ENCODE results near the gene TMPRSS4. TPM values are rescaled to one million over a fixed set of nuclear protein-coding genes. Genes with fewer than 3 reads are reported as not detected.
A peak's percentile ranks its signal among the peaks of the same experiment; 100 is the strongest.

TMPRSS4 gene
- total RNA-seq, 1 experiment from 2014 or later = not detected

GRCh38 chr11:118128721-118129470, 52.0 kb downstream of the TMPRSS4 start:
- H3K4me1 Mint-ChIP-seq (ENCODE audit: insufficient read depth, unreplicated experiment) = no peaks in the 10 kb centered on the region
- no peak for DNase-seq (ENCODE audit: unreplicated experiment)

GRCh38 chr11:118129471-118130172, 52.7 kb downstream of the TMPRSS4 start:
- CTCF ChIA-PET = no interaction called here
- H3K9me3 Mint-ChIP-seq (ENCODE audit: unreplicated experiment) = no peaks in the 10 kb centered on the region
- H3K36me3 Mint-ChIP-seq (ENCODE audit: insufficient read depth, unreplicated experiment) = no peaks in the 10 kb centered on the region
- H3K4me1 Mint-ChIP-seq (ENCODE audit: insufficient read depth, unreplicated experiment) = no peaks in the 10 kb centered on the region
- DNase-seq (ENCODE audit: unreplicated experiment) = peak; percentile 11
- POLR2A ChIA-PET = no interaction called here
- peaks cover 8% of the 10 kb centered on the region for H3K27me3 Mint-ChIP-seq (ENCODE audit: insufficient read depth, unreplicated experiment)
- intact Hi-C loops (cut with micrococcal nuclease) = no loop called here
- no peak overlapping the region for H3K27ac Mint-ChIP-seq (ENCODE audit: low read depth, unreplicated experiment)
- H3K4me3 Mint-ChIP-seq (ENCODE audit: unreplicated experiment) = no peak overlapping the region
- no TSS peak for BruUV-seq (replicated peaks)
- no peak for TF ChIP-seq CTCF (IDR thresholded peaks at IDR 0.05; ENCODE audit: unreplicated experiment)

More at GRCh38 chr11:118128721-118129470, 52.0 kb downstream of the TMPRSS4 start:
- Mint-ChIP-seq H3K36me3 (ENCODE audit: insufficient read depth, unreplicated experiment) (no peaks in the 10 kb centered on the region), H3K4me3 (ENCODE audit: unreplicated experiment) (no peak overlapping the region), H3K9me3 (ENCODE audit: unreplicated experiment) (no peaks in the 10 kb centered on the region), H3K27ac (ENCODE audit: low read depth, unreplicated experiment) (no peak overlapping the region), H3K27me3 (ENCODE audit: insufficient read depth, unreplicated experiment) (peaks cover 1% of the 10 kb centered on the region)
- no peak for TF ChIP-seq CTCF (IDR thresholded peaks at IDR 0.05; ENCODE audit: unreplicated experiment)
- no TSS peak for BruUV-seq (replicated peaks)
- intact Hi-C loops (cut with micrococcal nuclease) = no loop called here
- ChIA-PET POLR2A (no interaction called here), CTCF (no interaction called here)

- no peak overlapping the region for H3K4me3 Mint-ChIP-seq (ENCODE audit: unreplicated experiment)
- no peaks in the 10 kb centered on the region for H3K9me3 Mint-ChIP-seq (ENCODE audit: unreplicated experiment)
- TF ChIP-seq CTCF (IDR thresholded peaks at IDR 0.05; ENCODE audit: unreplicated experiment) = no peak
- H3K4me1 Mint-ChIP-seq (ENCODE audit: insufficient read depth, unreplicated experiment) = no peaks in the 10 kb centered on the region
- DNase-seq (ENCODE audit: unreplicated experiment) = peak; percentile 57
- H3K27me3 Mint-ChIP-seq (ENCODE audit: insufficient read depth, unreplicated experiment) = peaks cover 22% of the 10 kb centered on the region
- BruUV-seq (replicated peaks) = no TSS peak
- ChIA-PET CTCF (interaction anchor here (1.2 to 2.1 kb wide), 2 partner anchors 12 to 39 kb away, joined by 8 to 10 read pairs; no protein-coding TSS in a partner anchor), POLR2A (interaction anchor here (0.6 kb wide), 1 partner anchor 55 kb away, joined by 3 read pairs; no protein-coding TSS in a partner anchor)
- intact Hi-C loops (cut with micrococcal nuclease) = no loop called here
- no peaks in the 10 kb centered on the region for H3K36me3 Mint-ChIP-seq (ENCODE audit: insufficient read depth, unreplicated experiment)
- H3K27ac Mint-ChIP-seq (ENCODE audit: low read depth, unreplicated experiment) = no peak overlapping the region
These were observed 55.7 kb downstream of the TMPRSS4 start for GRCh38 chr11:118132385-118133151.

GRCh38 chr11:118133816-118134215, 56.9 kb downstream of the TMPRSS4 start:
- no peak for DNase-seq (ENCODE audit: unreplicated experiment)
- ChIA-PET CTCF (interaction anchor here (1.2 kb wide), 1 partner anchor 11 kb away, joined by 8 read pairs; no protein-coding TSS in a partner anchor), POLR2A (no interaction called here)
- Mint-ChIP-seq H3K27ac (ENCODE audit: low read depth, unreplicated experiment) (no peak overlapping the region), H3K36me3 (ENCODE audit: insufficient read depth, unreplicated experiment) (no peaks in the 10 kb centered on the region), H3K27me3 (ENCODE audit: insufficient read depth, unreplicated experiment) (peaks cover 34% of the 10 kb centered on the region), H3K4me3 (ENCODE audit: unreplicated experiment) (no peak overlapping the region), H3K9me3 (ENCODE audit: unreplicated experiment) (no peaks in the 10 kb centered on the region), H3K4me1 (ENCODE audit: insufficient read depth, unreplicated experiment) (no peaks in the 10 kb centered on the region)
- TF ChIP-seq CTCF (IDR thresholded peaks at IDR 0.05; ENCODE audit: unreplicated experiment) = no peak
- intact Hi-C loops (cut with micrococcal nuclease) = no loop called here
- BruUV-seq (replicated peaks) = no TSS peak

All from MCF 10A (cell line).